Measurements from ENCODE around the gene FASLG.

DNA sequence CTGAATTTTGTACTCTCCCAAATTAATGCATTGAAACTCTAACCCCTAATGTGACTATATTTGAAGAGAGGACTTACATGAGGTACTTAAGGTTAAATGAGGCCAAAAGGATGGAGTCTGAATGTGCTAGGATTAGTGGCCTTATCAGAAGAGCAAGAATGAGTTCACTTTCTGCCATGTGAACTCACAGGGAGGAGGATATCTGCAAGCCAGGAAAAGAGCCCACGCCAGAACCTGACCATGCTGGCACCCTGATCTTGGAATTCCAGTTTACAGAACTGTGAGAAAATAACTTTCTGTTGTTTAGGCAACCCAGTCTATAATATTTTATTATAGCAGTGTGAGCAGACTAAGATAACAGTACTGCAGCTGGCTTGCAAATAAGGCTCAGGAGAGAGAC, 12.2 kb upstream of the FASLG start:
- TF ChIP-seq, protein P1, sequence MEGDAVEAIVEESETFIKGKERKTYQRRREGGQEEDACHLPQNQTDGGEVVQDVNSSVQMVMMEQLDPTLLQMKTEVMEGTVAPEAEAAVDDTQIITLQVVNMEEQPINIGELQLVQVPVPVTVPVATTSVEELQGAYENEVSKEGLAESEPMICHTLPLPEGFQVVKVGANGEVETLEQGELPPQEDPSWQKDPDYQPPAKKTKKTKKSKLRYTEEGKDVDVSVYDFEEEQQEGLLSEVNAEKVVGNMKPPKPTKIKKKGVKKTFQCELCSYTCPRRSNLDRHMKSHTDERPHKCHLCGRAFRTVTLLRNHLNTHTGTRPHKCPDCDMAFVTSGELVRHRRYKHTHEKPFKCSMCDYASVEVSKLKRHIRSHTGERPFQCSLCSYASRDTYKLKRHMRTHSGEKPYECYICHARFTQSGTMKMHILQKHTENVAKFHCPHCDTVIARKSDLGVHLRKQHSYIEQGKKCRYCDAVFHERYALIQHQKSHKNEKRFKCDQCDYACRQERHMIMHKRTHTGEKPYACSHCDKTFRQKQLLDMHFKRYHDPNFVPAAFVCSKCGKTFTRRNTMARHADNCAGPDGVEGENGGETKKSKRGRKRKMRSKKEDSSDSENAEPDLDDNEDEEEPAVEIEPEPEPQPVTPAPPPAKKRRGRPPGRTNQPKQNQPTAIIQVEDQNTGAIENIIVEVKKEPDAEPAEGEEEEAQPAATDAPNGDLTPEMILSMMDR (conservative IDR thresholded peaks at IDR 0.05; ENCODE audit: low read depth, low read length): no peak
- TF ChIP-seq EZH2 (IDR thresholded peaks at IDR 0.05; ENCODE audit: borderline replicate concordance, low read depth, low read length, poor library complexity, severe bottlenecking): no peak
